NCI-H1092 treated with DMSO at 0.1 percent for 48 hours (cell line): ENCODE results near the gene MON1B.
A peak's percentile ranks its signal among the peaks of the same experiment; 100 is the strongest.
"Not testable (repeated sequence)": the region's sequence is repeated elsewhere in the genome, so short reads cannot be mapped to it uniquely, and the experiment has no call there.

Source experiments
- DNase-seq: peaks from one replicate; lab custom pipeline; 2025; lab: John Stamatoyannopoulos, UW

Gene MON1B

GRCh38 chr16:77197747-77198146 lies 6.8 kb downstream of the MON1B start:
- DNase-seq = no peak

DNA sequence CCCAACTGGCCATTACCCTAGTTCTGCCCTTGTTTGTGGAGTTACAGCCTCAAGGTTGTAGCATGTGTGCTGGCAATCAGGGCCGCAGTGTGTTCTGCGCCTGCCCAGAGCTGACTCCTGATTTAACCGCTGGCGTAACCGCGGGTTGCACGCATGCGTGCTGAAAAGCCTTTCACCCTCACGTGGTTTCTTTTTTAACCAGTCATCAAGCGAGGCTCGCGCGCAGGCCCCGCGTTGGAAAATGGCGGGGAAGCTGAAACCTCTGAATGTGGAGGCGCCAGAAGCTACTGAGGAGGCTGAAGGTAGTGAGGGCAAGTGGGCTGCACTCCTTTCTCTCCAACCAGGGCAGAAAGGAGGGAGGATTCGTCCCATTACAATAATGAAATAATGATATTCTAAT lies 8.2 kb downstream of the MON1B start, which contains the start of gene SYCE1L:
TSS of gene SYCE1L (plus strand) at position 198 of the 400 bp plus-strand sequence. CDS start at position 242, 44 bp downstream.
- DNase-seq = no peak

DNA sequence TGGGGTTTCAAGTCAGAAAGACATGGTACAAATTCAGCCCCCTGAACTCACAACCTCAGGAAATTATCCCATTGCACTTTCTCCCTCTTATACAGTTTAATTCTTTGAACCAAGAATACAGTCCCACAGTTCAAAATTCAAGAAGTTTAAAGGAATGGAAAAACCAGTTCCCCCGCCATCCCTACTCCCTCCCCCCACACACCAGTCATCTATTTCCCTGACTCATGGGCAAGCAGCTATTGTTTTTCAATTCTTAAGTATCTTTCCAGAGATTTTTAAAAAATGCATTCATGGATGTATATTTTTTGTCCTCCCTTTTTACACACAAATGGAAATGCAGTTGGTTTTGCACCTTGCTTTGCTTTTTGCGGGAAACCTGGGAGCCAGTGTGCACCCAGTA lies 15.5 kb downstream of the MON1B start:
- DNase-seq = no peak

- no peak for DNase-seq
Observed at GRCh38 chr16:77207030-77207429, 16.0 kb downstream of the MON1B start.

GRCh38 chr16:77208382-77208781 lies 17.4 kb downstream of the MON1B start:
- no peak for DNase-seq

- peak; percentile 85 for DNase-seq
Observed at GRCh38 chr16:77211880-77212740, 21.1 kb downstream of the MON1B start.

GRCh38 chr16:77212741-77213541 lies 22.0 kb downstream of the MON1B start:
- DNase-seq = peak; percentile 76

GRCh38 chr16:77213542-77214106 lies 22.6 kb downstream of the MON1B start:
- peak; percentile 16 for DNase-seq

GRCh38 chr16:77214411-77215138 lies 23.6 kb downstream of the MON1B start:
- DNase-seq = no peak

DNA sequence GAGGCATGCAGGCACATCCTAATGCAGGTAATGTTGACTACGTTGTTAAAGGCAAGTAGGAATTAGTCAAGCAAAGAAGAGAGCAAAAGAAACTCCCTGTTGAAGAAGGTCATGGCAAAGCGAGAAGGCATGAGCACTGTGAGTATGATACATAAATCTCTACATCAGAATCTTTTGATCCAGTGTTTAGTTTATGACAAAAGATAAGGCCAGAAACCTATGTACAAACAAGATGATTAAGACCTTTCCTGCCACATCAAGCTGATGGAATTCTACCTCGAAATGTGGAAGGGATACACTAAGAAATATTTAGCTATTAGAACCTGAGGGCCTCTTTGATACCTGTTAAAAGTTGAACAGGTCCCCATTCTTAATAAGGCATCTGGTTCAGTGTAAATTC lies 28.4 kb downstream of the MON1B start:
- DNase-seq = no peak

DNA sequence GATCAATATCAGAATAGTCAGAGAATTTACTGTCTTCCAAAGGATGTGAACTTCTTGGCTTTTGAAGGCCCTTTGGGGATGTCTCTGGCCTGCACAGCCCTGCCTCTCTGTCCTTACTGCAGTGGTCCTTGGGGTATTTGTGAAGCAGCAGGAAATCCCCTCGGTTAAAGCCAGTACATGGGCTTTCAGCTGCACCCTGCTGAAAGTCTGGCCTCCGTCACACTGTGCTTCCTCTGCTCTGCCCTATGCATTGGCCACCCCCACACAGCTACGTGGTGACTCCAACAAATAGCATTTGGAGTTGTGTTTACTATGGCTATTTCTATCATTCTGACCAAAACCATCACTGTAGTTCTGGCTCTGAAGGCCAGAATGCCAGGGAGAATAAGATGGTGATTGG lies 29.4 kb downstream of the MON1B start:
- DNase-seq = no peak

GRCh38 chr16:77221482-77221881 lies 30.5 kb downstream of the MON1B start:
- DNase-seq = no peak

GRCh38 chr16:77223184-77223583 lies 32.2 kb downstream of the MON1B start:
- no peak for DNase-seq

GRCh38 chr16:77225182-77225581 lies 34.2 kb downstream of the MON1B start:
- no peak for DNase-seq

DNA sequence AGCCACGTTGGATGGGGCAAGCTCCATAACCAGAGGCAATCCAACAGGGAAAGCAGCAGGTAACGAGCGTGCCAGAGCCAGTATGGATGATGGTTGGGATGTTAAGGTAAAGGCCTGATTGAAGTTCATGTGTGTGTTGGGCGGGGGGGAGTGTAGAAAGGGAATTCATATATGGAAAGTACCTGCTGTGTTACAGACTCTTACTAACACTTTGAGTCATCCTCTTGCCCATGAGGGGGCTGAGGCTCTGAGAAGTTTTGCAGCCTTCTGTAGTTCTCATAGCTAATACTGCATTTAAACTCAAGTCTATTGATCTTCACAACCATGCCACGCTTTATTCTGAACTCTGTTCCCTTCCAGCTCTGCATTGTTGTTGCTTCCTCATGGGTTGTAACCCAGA lies 36.8 kb downstream of the MON1B start:
- DNase-seq = no peak

DNA sequence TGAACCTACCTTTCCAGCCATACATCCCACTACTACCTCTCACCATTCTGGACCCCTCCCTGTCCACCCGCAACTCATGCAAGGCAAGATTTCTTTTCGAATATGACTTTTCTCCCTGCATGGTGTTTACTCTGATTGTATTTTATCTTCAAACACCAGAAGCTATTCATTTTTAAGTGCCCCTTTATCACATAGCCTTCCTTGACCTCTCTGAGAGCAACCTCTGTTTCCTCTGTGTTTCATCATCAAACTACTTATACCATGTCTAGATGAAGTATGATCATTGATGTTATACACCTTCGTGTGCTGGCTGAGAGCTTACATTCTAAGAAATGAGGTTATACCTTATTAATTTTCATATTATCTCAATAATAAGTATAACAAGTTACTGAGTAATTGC lies 40.1 kb downstream of the MON1B start:
- no peak for DNase-seq

DNA sequence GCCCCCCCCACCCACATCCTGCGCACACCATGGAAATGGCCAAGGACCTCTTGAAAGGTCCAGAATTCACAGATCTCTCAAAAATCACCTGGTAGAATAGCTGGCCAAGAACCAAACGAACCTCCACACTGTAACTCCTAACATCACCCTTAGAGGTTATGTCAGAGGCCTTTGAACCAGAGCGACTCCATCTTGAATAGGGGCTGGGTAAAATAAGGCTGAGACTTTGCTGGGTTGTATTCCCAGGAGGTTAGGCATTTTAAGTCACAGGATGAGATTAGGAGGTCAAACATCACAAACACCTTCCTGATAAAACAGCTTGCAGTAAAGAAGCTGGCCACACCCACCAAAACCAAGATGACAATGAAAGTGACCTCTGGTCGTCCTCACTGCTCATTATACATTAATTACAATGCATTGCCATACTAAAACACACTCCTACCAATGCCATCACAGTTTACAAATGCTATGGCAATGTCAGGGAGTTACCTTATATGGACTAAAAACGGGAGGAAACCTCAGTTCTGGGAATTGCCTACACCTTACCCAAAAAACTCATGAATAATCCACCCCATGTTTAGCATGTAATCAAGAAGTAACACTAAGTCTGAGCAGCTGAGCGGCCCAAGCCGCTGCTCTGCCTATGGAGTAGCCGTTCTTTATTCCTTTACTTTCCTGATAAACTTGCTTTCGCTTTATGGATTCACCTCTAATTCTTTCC lies 43.0 kb downstream of the MON1B start:
- no peak for DNase-seq

DNA sequence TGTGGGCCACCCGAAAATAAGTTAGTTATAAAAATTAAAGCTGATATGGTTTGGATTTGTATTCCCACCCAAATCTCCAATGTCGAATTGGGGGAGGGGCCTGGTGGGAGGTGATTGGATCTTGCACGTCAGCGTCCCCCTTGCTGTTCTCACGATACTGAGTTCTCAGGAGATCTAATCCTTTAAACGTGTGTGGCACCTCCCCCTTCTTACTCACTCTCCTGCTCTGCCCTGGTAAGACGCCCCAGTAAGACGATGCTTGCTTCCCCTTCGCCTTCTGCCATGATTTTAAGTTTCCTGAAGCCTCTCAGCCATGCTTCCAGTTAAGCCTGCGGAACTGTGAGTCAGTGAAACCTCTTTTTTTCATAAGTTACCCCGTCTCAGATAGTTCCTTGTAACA lies 43.6 kb downstream of the MON1B start:
- DNase-seq = no peak

- DNase-seq = peak; percentile 79
Observed at GRCh38 chr16:77236063-77236511, 45.1 kb downstream of the MON1B start.

DNA sequence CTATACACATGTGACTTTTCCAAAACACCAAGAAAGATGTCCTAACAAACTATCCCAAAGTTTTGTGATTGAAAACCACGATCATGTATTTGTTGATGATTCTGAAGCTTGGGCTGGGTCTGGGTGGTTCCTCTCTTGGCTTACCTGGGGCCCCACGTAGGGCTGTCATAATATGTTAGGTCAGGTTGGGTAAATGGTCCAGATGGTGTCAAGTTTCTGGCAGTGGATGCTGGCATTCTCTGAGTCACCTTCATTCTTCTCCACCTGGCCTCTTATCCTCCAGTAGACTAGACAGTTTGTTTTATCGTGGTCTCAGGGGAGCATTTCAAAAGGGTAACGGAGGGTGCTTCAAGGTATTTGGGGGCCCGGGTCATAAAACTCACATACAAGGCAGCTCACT lies 47.6 kb downstream of the MON1B start:
- peak; percentile 32 for DNase-seq

- DNase-seq = not testable (repeated sequence)
Observed at GRCh38 chr16:77242471-77242870, 51.5 kb downstream of the MON1B start.
